Measurements from ENCODE around the gene ZNF766.

DNA sequence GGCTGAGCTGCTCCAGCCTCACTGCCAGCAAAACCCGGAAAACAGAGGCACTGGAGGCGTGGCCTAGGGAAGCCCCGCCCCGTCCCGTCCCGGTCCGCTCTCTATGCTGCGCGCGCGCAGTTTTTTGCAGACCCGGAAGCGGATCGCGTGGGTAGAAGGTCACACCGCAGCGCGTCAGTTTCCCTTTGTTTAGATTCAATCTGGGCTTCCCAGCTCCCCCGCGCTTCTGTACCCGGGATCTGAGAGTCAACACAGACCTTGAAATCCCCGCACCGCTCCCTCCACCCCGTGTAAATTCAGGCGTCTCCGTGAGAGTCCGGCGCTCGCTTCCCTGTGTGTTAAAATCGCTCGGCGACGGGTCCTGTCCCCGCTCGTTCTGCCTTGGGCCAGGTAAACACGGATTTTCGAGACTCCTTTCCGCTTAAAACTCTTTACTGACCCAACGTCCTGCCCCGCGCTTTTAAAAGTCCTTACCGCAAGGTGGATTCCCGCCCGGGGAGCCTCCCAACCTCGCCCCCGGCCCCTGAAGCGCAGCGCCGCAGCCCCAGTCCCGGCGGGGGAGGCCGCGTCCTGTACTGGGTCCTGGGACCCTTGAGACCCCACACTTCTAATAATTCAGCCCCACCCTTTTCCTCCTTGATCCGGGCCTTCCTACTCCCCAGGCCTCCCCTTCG, 66.9 kb downstream of the ZNF766 start, which contains the start of gene ZNF610:
- TF ChIP-seq, protein P1, sequence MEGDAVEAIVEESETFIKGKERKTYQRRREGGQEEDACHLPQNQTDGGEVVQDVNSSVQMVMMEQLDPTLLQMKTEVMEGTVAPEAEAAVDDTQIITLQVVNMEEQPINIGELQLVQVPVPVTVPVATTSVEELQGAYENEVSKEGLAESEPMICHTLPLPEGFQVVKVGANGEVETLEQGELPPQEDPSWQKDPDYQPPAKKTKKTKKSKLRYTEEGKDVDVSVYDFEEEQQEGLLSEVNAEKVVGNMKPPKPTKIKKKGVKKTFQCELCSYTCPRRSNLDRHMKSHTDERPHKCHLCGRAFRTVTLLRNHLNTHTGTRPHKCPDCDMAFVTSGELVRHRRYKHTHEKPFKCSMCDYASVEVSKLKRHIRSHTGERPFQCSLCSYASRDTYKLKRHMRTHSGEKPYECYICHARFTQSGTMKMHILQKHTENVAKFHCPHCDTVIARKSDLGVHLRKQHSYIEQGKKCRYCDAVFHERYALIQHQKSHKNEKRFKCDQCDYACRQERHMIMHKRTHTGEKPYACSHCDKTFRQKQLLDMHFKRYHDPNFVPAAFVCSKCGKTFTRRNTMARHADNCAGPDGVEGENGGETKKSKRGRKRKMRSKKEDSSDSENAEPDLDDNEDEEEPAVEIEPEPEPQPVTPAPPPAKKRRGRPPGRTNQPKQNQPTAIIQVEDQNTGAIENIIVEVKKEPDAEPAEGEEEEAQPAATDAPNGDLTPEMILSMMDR (IDR thresholded peaks at IDR 0.05; ENCODE audit: insufficient read depth, low read depth, low read length) = no peak
- TF ChIP-seq EZH2 (IDR thresholded peaks at IDR 0.05; ENCODE audit: insufficient read depth, low read length) = no peak
